GM04503 (cell line): ENCODE measurements around the gene DAZL.

Experiments used
- DNase-seq: peaks from one replicate; pipeline ENCODE4 v3.0.0-alpha.2; 2012; ENCODE audit warnings: low read depth

DAZL gene

DNA sequence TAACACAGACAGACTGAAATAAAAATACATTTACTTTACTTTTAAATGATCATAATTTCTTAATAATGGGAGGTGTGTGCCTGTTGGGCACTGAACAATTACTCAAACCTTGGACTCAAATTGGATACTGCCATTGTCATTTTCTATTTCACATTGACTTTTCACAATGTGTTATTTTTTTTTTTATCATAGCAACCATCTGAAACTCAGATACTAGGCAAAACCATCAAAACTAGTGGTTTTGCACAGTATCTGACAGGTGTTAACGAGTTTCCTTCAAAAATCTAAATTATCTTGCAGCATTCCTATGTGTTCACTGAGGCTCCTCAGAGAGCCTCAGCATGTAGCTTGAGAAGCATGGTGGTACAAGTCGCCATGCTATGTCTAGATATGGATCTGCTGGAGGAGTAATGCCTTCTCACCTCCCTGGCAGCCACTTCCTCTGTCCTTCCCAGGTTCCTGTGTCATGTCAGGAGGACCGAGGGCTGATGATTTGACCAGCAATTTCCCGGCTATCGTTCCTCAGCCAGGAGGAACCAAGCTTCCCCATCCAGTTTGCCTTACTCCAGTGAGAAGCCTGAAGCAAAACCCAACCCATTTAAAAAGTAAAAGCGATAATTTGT is 61.9 kb downstream of the DAZL start:
- no peak for DNase-seq

DNA sequence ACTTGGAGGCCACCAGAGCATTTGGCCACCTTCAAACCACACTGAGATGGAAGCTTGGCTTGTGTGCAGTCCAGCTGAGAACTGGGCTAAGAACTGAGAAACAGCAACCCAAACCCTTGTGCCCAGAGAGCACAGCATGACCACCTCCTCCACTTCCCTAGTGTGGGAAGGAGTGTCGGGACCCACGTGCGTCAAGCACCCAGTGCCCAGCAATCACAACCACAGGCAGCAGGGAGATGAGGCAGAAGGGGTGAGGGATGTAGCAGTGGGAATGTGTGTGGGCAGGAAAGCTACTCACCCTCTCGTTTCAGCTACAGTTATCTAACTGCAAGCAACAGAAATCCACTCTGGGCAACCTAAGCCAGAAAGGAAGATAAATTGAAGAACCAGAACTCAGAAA is 66.7 kb downstream of the DAZL start:
- DNase-seq: no peak

DNA sequence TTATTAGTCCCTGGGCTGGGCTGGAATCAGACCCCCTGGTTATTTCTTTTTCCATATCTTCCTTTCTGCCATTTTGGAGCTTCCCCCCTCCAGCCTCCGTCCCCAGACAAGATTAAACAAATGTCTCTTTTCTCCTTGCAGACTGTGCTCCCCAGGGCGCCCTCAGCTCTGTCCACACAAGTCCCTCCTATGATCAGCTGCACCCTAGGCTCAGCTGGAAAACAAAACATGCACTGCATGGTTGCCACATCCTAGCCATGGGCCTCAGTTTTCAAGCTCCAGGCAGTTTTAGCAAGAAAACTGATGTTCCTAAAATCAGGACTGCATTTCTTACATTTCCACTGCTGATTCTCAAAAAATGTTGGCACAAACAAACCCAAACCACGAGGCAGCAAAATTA is 68.2 kb downstream of the DAZL start:
- no peak for DNase-seq
